ENCODE measurements around the gene HLA-DMA. TPM values are rescaled to one million over a fixed set of nuclear protein-coding genes. Genes with fewer than 3 reads are reported as not detected.

HLA-DMA gene
- total and polyA plus RNA-seq, 2 of the 8 experiments (the other 6 are each of a cell fraction or from before 2014, with no cell fraction given), result 13.3 to 23.1 TPM

GRCh38 chr6:32931211-32931610, 21.7 kb downstream of the HLA-DMA start (continued):
- TF ChIP-seq GTF2F1 (IDR thresholded peaks at IDR 0.05; ENCODE audit: borderline replicate concordance, low read depth, low read length) (no peak), HDAC6 (IDR thresholded peaks at IDR 0.05; ENCODE audit: low read depth, low read length) (no peak), EGR1 (IDR thresholded peaks at IDR 0.05; ENCODE audit: borderline replicate concordance, low read depth, low read length) (no peak), CBX8 (IDR thresholded peaks at IDR 0.05; ENCODE audit: borderline replicate concordance, low read depth, low read length) (no peak)

Data from H1 (cell line).